Caco-2 (cell line): ENCODE data around the gene PIGS. TPM values are rescaled to one million over a fixed set of nuclear protein-coding genes. Genes with fewer than 3 reads are reported as not detected.

Experiments used
- BruUV-seq: library from RNA; stranded (reverse); fragments of 400-500 nt; replicated peaks from 2 replicates; lab custom pipeline; 2021; lab: Mats Ljungman, UMichigan
- CTCF ChIA-PET: fragments of 300-600 bp; sonication (Branson Sonifier 250); formaldehyde crosslinking; loops from one replicate; lab custom pipeline; 2022; ENCODE audit warnings: antibody characterized with exemption; lab: Charles Lee
- POLR2A ChIA-PET: fragments of 300-600 bp; sonication (Branson Sonifier 250); formaldehyde crosslinking; loops from one replicate; lab custom pipeline; 2022; ENCODE audit warnings: antibody characterized with exemption; lab: Charles Lee
- DNase-seq, 2 experiments: peaks; one replicate each; pipeline versions ENCODE4 v3.0.0 to v3.0.0-alpha.2; 2020 to 2022
- H3K27me3 ChIP-seq: replicated peaks from 2 replicates; pipeline ENCODE4 v1.6.0; 2011; ENCODE audit warnings: low read length; ENCODE audit not compliant: control insufficient read depth, insufficient read depth
- H3K36me3 ChIP-seq: 2 replicates; pipeline ENCODE4 v1.5.1; 2011; ENCODE audit warnings: low read length; ENCODE audit not compliant: control insufficient read depth, insufficient read depth
- H3K4me1 ChIP-seq: fragments of 250-450 bp; sonication (Bioruptor Pico); 2 replicates; pipeline ENCODE4 v1.5.1; 2020; ENCODE audit warnings: mild to moderate bottlenecking
- H3K4me3 ChIP-seq: 2 replicates; pipeline ENCODE4 v1.5.1; 2011; ENCODE audit warnings: low read depth, mild to moderate bottlenecking, control low read depth, low read length
- H3K9me3 ChIP-seq: fragments of 250-450 bp; sonication (Bioruptor Pico); 2 replicates; pipeline ENCODE4 v1.5.1; 2020; ENCODE audit warnings: mild to moderate bottlenecking, moderate library complexity
- H3K27ac Mint-ChIP-seq: one replicate; pipeline ENCODE4 v1.8.0; 2022; ENCODE audit warnings: mixed read lengths; ENCODE audit not compliant: unreplicated experiment
- H3K27me3 Mint-ChIP-seq: one replicate; pipeline ENCODE4 v1.8.0; 2022; ENCODE audit warnings: mixed read lengths; ENCODE audit not compliant: insufficient read depth, unreplicated experiment
- H3K36me3 Mint-ChIP-seq: one replicate; pipeline ENCODE4 v1.8.0; 2022; ENCODE audit warnings: mild to moderate bottlenecking, mixed read lengths; ENCODE audit not compliant: insufficient read depth, unreplicated experiment
- H3K4me1 Mint-ChIP-seq: one replicate; pipeline ENCODE4 v1.8.0; 2022; ENCODE audit warnings: low read depth, mixed read lengths; ENCODE audit not compliant: unreplicated experiment
- H3K4me3 Mint-ChIP-seq: one replicate; pipeline ENCODE4 v1.8.0; 2022; ENCODE audit warnings: mild to moderate bottlenecking, moderate library complexity, mixed read lengths; ENCODE audit not compliant: unreplicated experiment
- H3K9me3 Mint-ChIP-seq: one replicate; pipeline ENCODE4 v1.8.0; 2022; ENCODE audit warnings: mixed read lengths; ENCODE audit not compliant: unreplicated experiment
- CTCF ChIP-seq, 2 experiments: fragments of 200-600 bp in 1 of 2; IDR thresholded peaks; 1 replicate in 1 of 2; 2 replicates in 1 of 2; pipeline versions ENCODE4 v1.5.1 to v1.8.0; 2011 to 2022; ENCODE audit warnings: antibody characterized with exemption in 1 of 2, control low read depth in 1 of 2, inconsistent platforms in 1 of 2, low read depth in 1 of 2, low read length in 1 of 2, mild to moderate bottlenecking in 1 of 2, moderate library complexity in 1 of 2; ENCODE audit not compliant: insufficient read depth in 1 of 2, severe bottlenecking in 1 of 2, unreplicated experiment in 1 of 2
- intact Hi-C: fragments of 100-400 bp; cut with micrococcal nuclease; formaldehyde crosslinking; loops from one replicate; pipeline ENCODE4 v1.10.0; 2022; ENCODE audit not compliant: unreplicated experiment
- total RNA-seq: library from RNA; stranded (reverse); gene quantifications from 2 replicates; pipeline ENCODE4 v1.2.3, GENCODE V29; 2022

Gene PIGS
- total RNA-seq, 1 experiment from 2014 or later, result 99.6 TPM

GRCh38 chr17:28532050-28532960 lies 39.0 kb downstream of the PIGS start:
- ChIA-PET POLR2A (no interaction called here), CTCF (no interaction called here)
- no peaks in the 10 kb centered on the region for H3K9me3 Mint-ChIP-seq
- no TSS peak for BruUV-seq
- no peak overlapping the region for H3K4me3 Mint-ChIP-seq
- H3K27me3 Mint-ChIP-seq, result no peaks in the 10 kb centered on the region
- no peak for TF ChIP-seq CTCF (IDR thresholded peaks at IDR 0.05; ENCODE audit: insufficient read depth in 1 of 2, low read depth in 1 of 2, low read length in 1 of 2, severe bottlenecking in 1 of 2, unreplicated experiment in 1 of 2)
- H3K27ac Mint-ChIP-seq, result no peak overlapping the region
- DNase-seq, result no peak
- H3K4me1 ChIP-seq, result no peaks in the 10 kb centered on the region; the same call in 1 of the 2 replicates
- no peaks in the 10 kb centered on the region for H3K4me1 Mint-ChIP-seq
- H3K9me3 ChIP-seq, result no peaks in the 10 kb centered on the region
- intact Hi-C loops, result no loop called here
- no peaks in the 10 kb centered on the region for H3K27me3 ChIP-seq
- no peaks in the 10 kb centered on the region for H3K36me3 Mint-ChIP-seq
- H3K36me3 ChIP-seq, result no peaks in the 10 kb centered on the region
- H3K4me3 ChIP-seq, result no peak overlapping the region

- Histone ChIP-seq H3K36me3 (no peaks in the 10 kb centered on the region), H3K27me3 (no peaks in the 10 kb centered on the region), H3K4me3 (no peak overlapping the region), H3K4me1 (peaks cover 14% of the 10 kb centered on the region), H3K9me3 (no peaks in the 10 kb centered on the region)
- TF ChIP-seq CTCF (IDR thresholded peaks at IDR 0.05; ENCODE audit: insufficient read depth in 1 of 2, low read depth in 1 of 2, low read length in 1 of 2, severe bottlenecking in 1 of 2, unreplicated experiment in 1 of 2), result no peak
- intact Hi-C loops, result no loop called here
- H3K27ac Mint-ChIP-seq, result no peak overlapping the region
- no peaks in the 10 kb centered on the region for H3K4me1 Mint-ChIP-seq
- CTCF ChIA-PET, result no interaction called here
- no TSS peak for BruUV-seq
- no peaks in the 10 kb centered on the region for H3K9me3 Mint-ChIP-seq
- no peaks in the 10 kb centered on the region for H3K27me3 Mint-ChIP-seq
- H3K4me3 Mint-ChIP-seq, result no peak overlapping the region
- H3K36me3 Mint-ChIP-seq, result no peaks in the 10 kb centered on the region
- DNase-seq, result no peak
- POLR2A ChIA-PET, result no interaction called here
These were observed 40.4 kb downstream of the PIGS start for GRCh38 chr17:28530926-28531325.

GRCh38 chr17:28530250-28530649 lies 41.1 kb downstream of the PIGS start:
- intact Hi-C loops, result no loop called here
- H3K4me1 Mint-ChIP-seq, result peaks cover 3% of the 10 kb centered on the region
- BruUV-seq, result no TSS peak
- DNase-seq, result no peak
- H3K4me3 ChIP-seq, result no peak overlapping the region
- ChIA-PET POLR2A (no interaction called here), CTCF (no interaction called here)
- H3K27ac Mint-ChIP-seq, result no peak overlapping the region
- H3K9me3 ChIP-seq, result no peaks in the 10 kb centered on the region
- H3K9me3 Mint-ChIP-seq, result no peaks in the 10 kb centered on the region
- H3K4me1 ChIP-seq, result peaks cover 20% of the 10 kb centered on the region
- H3K27me3 Mint-ChIP-seq, result no peaks in the 10 kb centered on the region
- H3K36me3 Mint-ChIP-seq, result no peaks in the 10 kb centered on the region
- H3K36me3 ChIP-seq, result no peaks in the 10 kb centered on the region
- no peak for TF ChIP-seq CTCF (IDR thresholded peaks at IDR 0.05; ENCODE audit: insufficient read depth in 1 of 2, low read depth in 1 of 2, low read length in 1 of 2, severe bottlenecking in 1 of 2, unreplicated experiment in 1 of 2)
- H3K27me3 ChIP-seq, result no peaks in the 10 kb centered on the region
- H3K4me3 Mint-ChIP-seq, result no peak overlapping the region
